Endodermal cell (in vitro differentiated cells): ENCODE measurements around the gene DTD1. TPM values are rescaled to one million over a fixed set of nuclear protein-coding genes. Genes with fewer than 3 reads are reported as not detected.

ENCODE experiments used
- DNase-seq: peaks from one replicate; pipeline ENCODE4 v3.0.0-alpha.2; 2017
- H3K27ac ChIP-seq: 2 replicates; pipeline ENCODE4 v1.5.1; 2013; ENCODE audit warnings: mild to moderate bottlenecking, low read depth, low read length, moderate library complexity
- H3K27me3 ChIP-seq: 2 replicates; pipeline ENCODE4 v1.6.1; 2013; ENCODE audit warnings: mild to moderate bottlenecking, low read length, moderate library complexity; ENCODE audit not compliant: insufficient read depth, control insufficient read depth, poor library complexity, severe bottlenecking
- H3K36me3 ChIP-seq: 2 replicates; pipeline ENCODE4 v1.7.0; 2013; ENCODE audit warnings: mild to moderate bottlenecking, low read length, moderate library complexity; ENCODE audit not compliant: control insufficient read depth, insufficient read depth
- H3K4me1 ChIP-seq: one replicate; pipeline ENCODE4 v1.7.0; 2013; ENCODE audit warnings: low read length; ENCODE audit not compliant: control insufficient read depth, insufficient read depth
- H3K4me3 ChIP-seq: 2 replicates; pipeline ENCODE4 v1.5.1; 2013; ENCODE audit warnings: mild to moderate bottlenecking, low read length, moderate library complexity
- H3K9ac ChIP-seq: 2 replicates; pipeline ENCODE4 v1.6.1; 2013; ENCODE audit warnings: mild to moderate bottlenecking, low read length, moderate library complexity; ENCODE audit not compliant: poor library complexity, severe bottlenecking; ENCODE audit errors: extremely low read depth
- H3K9me3 ChIP-seq: 2 replicates; pipeline ENCODE4 v1.6.1; 2013; ENCODE audit warnings: mild to moderate bottlenecking, low read length, moderate library complexity; ENCODE audit not compliant: control insufficient read depth
- H3K27ac Mint-ChIP-seq: 2 replicates; pipeline ENCODE4 v1.8.0; 2020; ENCODE audit warnings: mixed read lengths
- H3K27me3 Mint-ChIP-seq: 2 replicates; pipeline ENCODE4 v1.8.0; 2021; ENCODE audit warnings: mild to moderate bottlenecking, mixed read lengths; ENCODE audit not compliant: insufficient read depth
- H3K36me3 Mint-ChIP-seq: 2 replicates; pipeline ENCODE4 v1.8.0; 2020; ENCODE audit warnings: low read depth, mixed read lengths
- H3K4me1 Mint-ChIP-seq: 2 replicates; pipeline ENCODE4 v1.8.0; 2020; ENCODE audit warnings: mixed read lengths
- H3K4me3 Mint-ChIP-seq: 2 replicates; pipeline ENCODE4 v1.8.0; 2020; ENCODE audit warnings: mild to moderate bottlenecking, moderate library complexity, mixed read lengths
- H3K9me3 Mint-ChIP-seq: 2 replicates; pipeline ENCODE4 v1.8.0; 2020; ENCODE audit warnings: mild to moderate bottlenecking, mixed read lengths
- CTCF ChIP-seq: fragments of 200-600 bp; sonication (generic); conservative IDR thresholded peaks from 2 replicates; pipeline ENCODE4 v1.5.0; 2021; ENCODE audit warnings: antibody characterized with exemption, mild to moderate bottlenecking
- WGBS, 2 experiments: methylation state at CpG; one replicate each; pipeline versions ENCODE4 v1.1.5 to v1.1.7; 2013; ENCODE audit warnings: missing lambda C conversion rate in 2 of 2, mixed read lengths in 1 of 2; ENCODE audit not compliant: insufficient coverage in 1 of 2, insufficient read length in 1 of 2; 5-methylcytosine and 5-hydroxymethylcytosine counted together
- total RNA-seq, 2 donors: library from RNA; stranded (reverse); fragmentation: NEBNext Ultra II Directional in 1 of 2; extraction: Animal tissue kit (Norgen Biotek cat#: 25700) in 1 of 2; gene quantifications; 2 replicates in 1 of 2; 3 replicates in 1 of 2; pipeline ENCODE4 v1.2.1, GENCODE V29; 2021

DTD1 gene
- total RNA-seq, 2 donors from 2014 or later = 34.2 to 44.0 TPM

- Mint-ChIP-seq H3K4me1 (peaks cover 7% of the 10 kb centered on the region), H3K27me3 (peaks cover 38% of the 10 kb centered on the region), H3K27ac (no peak overlapping the region), H3K9me3 (peaks cover 2% of the 10 kb centered on the region), H3K4me3 (no peak overlapping the region), H3K36me3 (no peaks in the 10 kb centered on the region)
- DNase-seq = no peak
- H3K9me3 ChIP-seq = no peaks in the 10 kb centered on the region
- H3K27me3 ChIP-seq = peaks cover 20% of the 10 kb centered on the region
- H3K27ac ChIP-seq = no peak overlapping the region
- WGBS, 2 experiments = 81% methylated on average over 2 of the region's 2 CpGs; no CpG with 5 or more reads in 1 of the 2 experiments
- H3K4me1 ChIP-seq = no peaks in the 10 kb centered on the region
- no peak overlapping the region for H3K9ac ChIP-seq
- no peak overlapping the region for H3K4me3 ChIP-seq
- H3K36me3 ChIP-seq = no peaks in the 10 kb centered on the region
- TF ChIP-seq CTCF = no peak
These were observed 208.5 kb downstream of the DTD1 start for GRCh38 chr20:18796282-18796833.

- Histone ChIP-seq H3K27me3 (peaks cover 13% of the 10 kb centered on the region), H3K4me3 (no peak overlapping the region), H3K27ac (no peak overlapping the region), H3K36me3 (no peaks in the 10 kb centered on the region), H3K9me3 (no peaks in the 10 kb centered on the region), H3K9ac (no peak overlapping the region), H3K4me1 (no peaks in the 10 kb centered on the region)
- H3K4me1 Mint-ChIP-seq = no peaks in the 10 kb centered on the region
- DNase-seq = no peak
- H3K27me3 Mint-ChIP-seq = peaks cover 17% of the 10 kb centered on the region
- H3K4me3 Mint-ChIP-seq = no peak overlapping the region
- 77% methylated on average over 2 of the region's 2 CpGs; no CpG with 5 or more reads in 1 of the 2 experiments for WGBS, 2 experiments
- TF ChIP-seq CTCF = no peak
- no peaks in the 10 kb centered on the region for H3K36me3 Mint-ChIP-seq
- H3K9me3 Mint-ChIP-seq = no peaks in the 10 kb centered on the region
- no peak overlapping the region for H3K27ac Mint-ChIP-seq
These were observed 213.7 kb downstream of the DTD1 start for GRCh38 chr20:18801516-18801915.

GRCh38 chr20:18802012-18802634, 214.3 kb downstream of the DTD1 start:
- Mint-ChIP-seq H3K27me3 (peaks cover 14% of the 10 kb centered on the region), H3K4me3 (no peak overlapping the region), H3K27ac (no peak overlapping the region), H3K4me1 (no peaks in the 10 kb centered on the region), H3K9me3 (no peaks in the 10 kb centered on the region), H3K36me3 (no peaks in the 10 kb centered on the region)
- Histone ChIP-seq H3K27me3 (peaks cover 13% of the 10 kb centered on the region), H3K9ac (no peak overlapping the region), H3K4me3 (no peak overlapping the region), H3K4me1 (no peaks in the 10 kb centered on the region), H3K36me3 (no peaks in the 10 kb centered on the region), H3K9me3 (no peaks in the 10 kb centered on the region), H3K27ac (no peak overlapping the region)
- WGBS, 2 experiments = 93 to 97% methylated on average over 6 to 7 of the region's 7 CpGs
- TF ChIP-seq CTCF = no peak
- no peak for DNase-seq
